COR-L47 (cell line): ENCODE measurements around the gene IGSF6.
"Not testable (repeated sequence)": the region's sequence is repeated elsewhere in the genome, so short reads cannot be mapped to it uniquely, and the experiment has no call there.

Source experiments
- DNase-seq: peaks from one replicate; lab custom pipeline; 2025; lab: John Stamatoyannopoulos, UW

Gene IGSF6

GRCh38 chr16:21653571-21653970 is 1.2 kb upstream of the IGSF6 start:
- no peak for DNase-seq

DNA sequence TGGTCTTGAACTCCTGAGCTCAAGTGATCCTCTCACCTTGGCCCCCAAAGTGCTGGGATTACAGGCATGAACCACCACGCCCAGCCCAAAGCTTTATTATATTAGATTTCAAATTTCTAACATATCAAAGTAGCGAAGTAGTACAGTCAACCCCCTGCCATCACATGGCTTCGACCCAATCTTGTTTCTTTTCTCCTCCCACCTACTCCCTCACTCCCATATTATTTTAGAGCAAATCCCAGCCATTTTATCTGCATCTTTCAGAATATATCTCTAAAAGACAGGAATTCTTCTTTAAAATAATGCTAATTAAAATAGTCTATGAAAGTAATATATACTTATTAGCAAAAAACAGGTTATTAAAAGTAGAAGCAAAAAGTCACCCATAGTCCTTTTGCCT is 893 bp downstream of the IGSF6 start:
- no peak for DNase-seq

- DNase-seq: no peak
Measured at GRCh38 chr16:21650521-21650920, 1.9 kb downstream of the IGSF6 start.

DNA sequence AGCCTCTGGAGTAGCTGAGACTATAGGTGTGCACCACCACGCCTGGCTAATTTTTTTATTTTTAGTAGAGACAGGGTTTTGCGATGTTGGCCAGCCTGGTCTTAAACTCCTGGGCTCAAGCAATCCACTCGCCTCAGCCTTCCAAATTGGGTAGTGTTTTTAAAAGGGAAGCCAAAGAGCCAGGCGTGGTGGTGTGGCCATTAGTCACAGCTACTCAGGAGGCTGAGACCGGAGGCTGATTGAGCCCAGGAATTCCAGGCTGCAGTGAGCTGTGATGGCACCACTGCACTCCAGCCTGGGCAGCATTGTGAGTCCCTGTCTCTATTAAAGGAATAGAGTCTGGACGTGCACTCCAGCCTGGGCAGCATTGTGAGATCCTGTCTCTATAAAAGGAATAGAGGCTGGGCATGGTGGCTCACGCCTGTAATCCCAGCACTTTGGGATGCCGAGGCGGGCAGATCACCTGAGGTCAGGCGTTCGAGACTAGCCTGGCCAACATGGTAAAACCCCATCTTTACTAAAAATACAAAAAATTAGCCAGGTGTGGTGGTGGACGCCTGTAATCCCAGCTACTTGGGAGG is 2.5 kb downstream of the IGSF6 start:
- DNase-seq: not testable (repeated sequence)

GRCh38 chr16:21647562-21648164 is 4.7 kb downstream of the IGSF6 start:
- no peak for DNase-seq

- no peak for DNase-seq
Measured at GRCh38 chr16:21646721-21647561, 5.5 kb downstream of the IGSF6 start.

GRCh38 chr16:21646091-21646490 is 6.3 kb downstream of the IGSF6 start:
- DNase-seq: no peak

GRCh38 chr16:21645261-21645721 is 7.1 kb downstream of the IGSF6 start:
- DNase-seq: no peak

DNA sequence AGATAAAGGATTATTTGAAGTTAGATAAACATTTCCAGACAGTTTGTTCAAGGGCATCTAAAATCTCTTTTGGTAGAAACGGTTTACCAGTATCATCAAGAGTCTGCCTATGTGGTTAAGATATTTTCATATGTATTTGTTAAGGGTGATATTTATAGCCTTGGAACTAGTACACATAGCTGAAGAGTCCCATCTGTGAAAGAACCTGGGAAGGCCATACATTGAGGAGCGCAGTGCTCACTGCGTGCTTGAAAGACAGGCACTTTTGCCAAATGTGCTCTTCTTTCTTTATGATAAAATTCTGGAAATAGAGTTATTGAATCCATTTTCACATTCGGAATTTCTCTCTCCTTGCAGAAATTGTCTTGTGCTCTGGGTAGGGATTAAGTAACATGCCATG is 7.7 kb downstream of the IGSF6 start:
- no peak for DNase-seq

- DNase-seq: no peak
Measured at GRCh38 chr16:21643785-21644184, 8.6 kb downstream of the IGSF6 start.

- DNase-seq: no peak
Measured at GRCh38 chr16:21642861-21643260, 9.5 kb downstream of the IGSF6 start.

- no peak for DNase-seq
Measured at GRCh38 chr16:21641916-21642315, 10.5 kb downstream of the IGSF6 start.

DNA sequence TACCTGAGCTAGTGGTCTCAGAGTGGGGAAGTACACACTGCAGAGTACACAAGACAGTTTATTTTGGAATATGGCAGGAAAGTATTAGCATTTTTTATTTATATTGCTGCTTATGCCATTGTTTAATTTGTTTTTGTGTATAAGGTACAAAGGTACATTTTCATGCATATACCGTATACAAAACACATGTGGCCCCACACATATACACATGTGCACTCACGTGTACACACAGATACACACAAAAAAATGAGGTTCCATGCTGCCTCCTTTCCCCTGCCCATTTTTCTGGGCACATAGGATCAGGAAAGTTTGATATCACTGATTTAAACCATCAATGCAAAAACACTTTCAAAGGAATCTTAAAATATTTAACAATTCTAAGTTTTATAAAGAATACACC is 12.9 kb downstream of the IGSF6 start:
- no peak for DNase-seq

DNA sequence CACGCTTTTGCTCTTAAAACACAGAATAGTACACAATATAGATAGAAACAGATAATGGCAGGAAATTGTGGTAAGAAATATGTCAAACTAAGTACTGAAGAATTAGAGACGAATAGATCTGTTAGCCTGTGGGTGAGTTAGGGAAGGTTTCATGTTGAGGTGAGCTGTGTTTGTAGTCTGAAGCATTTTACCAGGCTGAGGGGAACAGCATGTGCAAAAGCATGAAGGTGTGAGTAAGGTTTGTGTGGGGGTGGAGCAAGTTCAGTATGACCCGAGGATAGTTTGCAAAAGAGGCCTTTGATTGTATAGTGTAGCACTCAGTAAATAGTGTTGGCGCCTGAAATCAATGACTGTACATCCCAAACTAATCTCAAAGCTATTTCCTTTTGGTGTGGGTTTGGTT is 13.8 kb downstream of the IGSF6 start:
- no peak for DNase-seq

DNA sequence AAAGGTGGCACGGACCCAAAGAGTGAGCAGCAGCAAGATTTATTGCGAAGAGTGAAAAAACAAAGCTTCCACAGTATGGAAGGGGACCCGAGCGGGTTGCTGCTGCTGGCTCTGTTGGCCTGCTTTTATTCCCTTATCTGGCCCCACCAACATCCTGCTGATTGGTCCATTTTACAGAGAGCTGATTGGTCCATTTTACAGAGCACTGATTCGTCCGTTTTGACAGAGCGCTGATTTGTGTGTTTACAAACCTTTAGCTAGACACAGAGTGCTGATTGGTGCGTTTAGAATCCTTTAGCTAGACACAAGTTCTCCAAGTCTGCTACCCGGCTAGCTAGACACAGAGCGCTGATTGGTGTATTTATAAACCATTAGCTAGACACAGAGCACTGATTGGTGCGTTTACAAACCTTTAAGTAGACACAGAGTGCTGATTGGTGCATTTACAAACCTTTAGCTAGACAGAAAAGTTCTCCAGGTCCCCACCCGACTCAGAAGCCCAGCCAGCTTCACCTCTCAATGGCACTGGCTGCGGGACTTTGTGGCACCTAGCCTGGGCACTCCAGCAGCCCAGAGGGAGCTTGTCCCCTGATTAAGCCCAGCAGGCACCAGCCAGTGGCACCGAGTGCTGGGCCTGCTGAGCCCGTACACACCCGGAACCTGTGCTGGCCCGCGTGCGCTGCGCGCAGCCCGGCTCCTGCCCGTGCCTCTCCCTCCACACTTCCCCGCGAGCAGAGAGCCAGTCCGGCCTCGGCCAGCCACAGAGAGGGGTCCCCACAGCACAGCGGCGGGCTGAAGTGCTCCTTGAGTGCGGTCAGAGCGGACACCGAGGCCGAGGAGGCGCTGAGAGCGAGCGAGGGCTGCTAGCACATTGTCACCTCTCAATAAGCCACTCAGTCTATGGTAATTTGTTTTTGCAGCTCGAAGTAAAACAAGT is 15.1 kb downstream of the IGSF6 start:
- DNase-seq: no peak

DNA sequence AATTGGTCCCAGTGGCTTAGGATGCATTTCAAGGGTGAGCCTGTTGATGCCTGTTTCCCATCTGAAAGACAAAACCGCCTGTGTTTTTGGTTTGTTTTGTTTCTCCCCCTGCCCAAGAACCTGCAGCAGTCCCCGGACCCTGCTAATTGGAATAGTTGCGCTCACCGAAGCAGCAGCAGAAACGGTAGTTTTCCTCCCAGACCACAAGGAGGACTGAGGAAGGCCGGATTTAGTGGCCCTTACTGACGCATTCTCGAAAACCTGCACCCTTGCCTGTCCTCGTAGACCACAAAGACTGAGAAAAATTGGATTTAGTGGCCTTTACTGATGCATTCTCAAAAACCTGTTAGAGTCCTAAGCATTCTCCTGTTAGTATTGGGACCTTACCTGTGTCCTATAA is 16.7 kb downstream of the IGSF6 start:
- not testable (repeated sequence) for DNase-seq

- DNase-seq: no peak
Measured at GRCh38 chr16:21634216-21634615, 18.2 kb downstream of the IGSF6 start.

DNA sequence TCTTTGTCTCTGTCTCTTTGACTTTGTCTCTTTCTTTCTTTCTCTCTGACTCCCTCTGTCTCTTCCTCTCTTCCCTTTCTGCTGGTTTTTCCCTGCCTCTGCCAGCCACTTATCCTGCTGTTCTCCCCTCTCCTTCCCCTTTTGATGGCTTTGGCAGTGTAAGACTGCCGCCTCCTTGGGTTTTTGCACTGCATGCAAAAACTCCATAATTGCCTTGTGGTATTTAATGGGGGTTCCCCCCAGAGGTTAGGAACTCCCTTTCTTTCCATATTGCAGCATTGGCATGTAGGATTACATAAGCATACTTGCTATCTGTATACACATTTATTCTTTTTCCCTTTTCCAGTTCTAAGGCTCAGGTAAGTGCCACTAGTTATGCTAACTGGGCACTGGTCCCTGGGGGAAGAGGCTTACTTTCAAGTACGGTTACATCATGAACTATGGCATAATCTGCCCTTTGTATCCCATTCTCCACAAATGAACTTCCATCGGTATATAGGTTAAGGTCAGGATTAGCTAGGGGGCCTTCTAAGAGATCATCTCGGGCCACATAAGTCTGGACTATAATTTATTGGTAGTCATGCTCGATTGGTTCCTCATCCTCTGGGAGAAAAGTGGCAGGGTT is 20.3 kb downstream of the IGSF6 start:
- DNase-seq: not testable (repeated sequence)

GRCh38 chr16:21631376-21631775 is 21.0 kb downstream of the IGSF6 start:
- DNase-seq: not testable (repeated sequence)

DNA sequence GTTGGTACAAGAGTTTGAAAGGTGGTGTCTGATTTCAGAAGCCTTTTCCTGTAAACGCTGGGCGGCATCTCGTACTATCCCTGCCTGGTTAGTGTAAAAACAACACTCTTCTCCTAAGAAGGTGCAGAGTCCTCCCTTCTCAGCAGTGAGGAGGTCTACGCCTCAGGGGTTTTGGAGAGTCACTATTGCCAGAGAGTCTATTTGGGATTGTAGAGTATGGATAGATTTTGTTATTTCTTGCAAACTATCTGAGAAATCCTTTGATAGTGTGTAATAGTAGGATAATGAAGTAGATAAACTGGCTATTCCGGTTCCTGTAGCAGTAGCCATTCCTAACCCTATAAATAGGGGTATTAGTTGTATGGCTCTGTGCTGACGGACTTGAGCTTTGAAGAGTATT is 21.5 kb downstream of the IGSF6 start:
- DNase-seq: not testable (repeated sequence)
